CD4-positive, alpha-beta T cell (primary cell): ENCODE measurements around the gene AGMO. TPM values are rescaled to one million over a fixed set of nuclear protein-coding genes. Genes with fewer than 3 reads are reported as not detected.

ENCODE experiments used
- ATAC-seq: fragments of 200-7000 bp; cut with Tn5 transposase; one replicate; pipeline ENCODE4 v1.10.0; 2022; ENCODE audit warnings: mild to moderate bottlenecking; ENCODE audit not compliant: poor library complexity
- CTCF ChIA-PET: fragments of 350-600 bp; sonication (Branson Sonifier 250); formaldehyde crosslinking; loops from one replicate; lab custom pipeline; 2021; ENCODE audit warnings: antibody characterized with exemption, inconsistent platforms; lab: Charles Lee
- POLR2A ChIA-PET: fragments of 350-600 bp; sonication (Branson Sonifier 250); formaldehyde crosslinking; loops from one replicate; lab custom pipeline; 2021; ENCODE audit warnings: antibody characterized with exemption, inconsistent platforms; lab: Charles Lee
- DNase-seq, 14 experiments: peaks; one replicate each; pipeline ENCODE4 v3.0.0-alpha.2; 2013 to 2020; ENCODE audit warnings: mixed read lengths in 2 of 14
- H3K27ac ChIP-seq, 2 donors: one replicate each; pipeline versions ENCODE4 v1.5.1 to v1.7.0; 2013; ENCODE audit warnings: low read length in 2 of 2, low read depth in 1 of 2, mild to moderate bottlenecking in 1 of 2
- H3K27me3 ChIP-seq, 2 experiments: 1 replicate in 1 of 2; 2 replicates in 1 of 2; pipeline versions ENCODE4 v1.6.1 to v1.7.0; 2013; ENCODE audit warnings: low read length in 2 of 2, control low read depth in 1 of 2, mild to moderate bottlenecking in 1 of 2, moderate library complexity in 1 of 2; ENCODE audit not compliant: insufficient read depth in 2 of 2, control insufficient read depth in 1 of 2
- H3K36me3 ChIP-seq: one replicate; pipeline ENCODE4 v1.6.1; 2013; ENCODE audit warnings: low read length, control low read depth; ENCODE audit not compliant: insufficient read depth
- H3K4me1 ChIP-seq: one replicate; pipeline ENCODE4 v1.6.1; 2013; ENCODE audit warnings: low read length, control low read depth; ENCODE audit not compliant: insufficient read depth
- H3K4me3 ChIP-seq: one replicate; pipeline ENCODE4 v1.5.1; 2013; ENCODE audit warnings: mild to moderate bottlenecking, low read length, moderate library complexity
- H3K9me3 ChIP-seq, 2 experiments: 1 replicate in 1 of 2; 2 replicates in 1 of 2; pipeline versions ENCODE4 v1.6.1 to v1.7.0; 2013; ENCODE audit warnings: low read length in 2 of 2, mild to moderate bottlenecking in 2 of 2, control low read depth in 1 of 2, moderate library complexity in 1 of 2; ENCODE audit not compliant: control insufficient read depth in 1 of 2, insufficient read depth in 1 of 2
- H3K27ac Mint-ChIP-seq: one replicate; pipeline ENCODE4 v1.8.0; 2020; ENCODE audit warnings: mixed read lengths
- H3K27me3 Mint-ChIP-seq: one replicate; pipeline ENCODE4 v1.8.0; 2021; ENCODE audit warnings: mixed read lengths
- H3K36me3 Mint-ChIP-seq: one replicate; pipeline ENCODE4 v1.8.0; 2021; ENCODE audit warnings: low read depth, mixed read lengths
- H3K4me1 Mint-ChIP-seq: one replicate; pipeline ENCODE4 v1.8.0; 2021; ENCODE audit warnings: low read depth, mixed read lengths
- H3K4me3 Mint-ChIP-seq: one replicate; pipeline ENCODE4 v1.8.0; 2020; ENCODE audit warnings: mild to moderate bottlenecking, mixed read lengths
- H3K9me3 Mint-ChIP-seq: one replicate; pipeline ENCODE4 v1.8.0; 2020; ENCODE audit warnings: mixed read lengths
- CTCF ChIP-seq: fragments of 200-600 bp; IDR thresholded peaks from one replicate; pipeline ENCODE4 v1.8.0; 2022; ENCODE audit warnings: antibody characterized with exemption, mild to moderate bottlenecking
- intact Hi-C, 2 experiments: fragments of 100-400 bp; cut with DNase I in 1 of 2; cut with micrococcal nuclease in 1 of 2; formaldehyde crosslinking; loops; one replicate each; pipeline versions ENCODE4 v1.15.1 to v1.9.0; 2023 to 2025; cut with DNase I, micrococcal nuclease
- total RNA-seq, 174 experiments: library from RNA in 2 of 174; stranded (reverse) in 2 of 174; gene quantifications; one replicate each; pipeline ENCODE4 v1.2.3 and lab custom pipeline; 2021 to 2026

The AGMO gene
- total RNA-seq, 2 experiments from 2014 or later: not detected

- intact Hi-C loops: no loop called here
- Histone ChIP-seq H3K4me3 (no peak overlapping the region), H3K27ac (no peak overlapping the region), H3K27me3 (no peaks in the 10 kb centered on the region), H3K36me3 (no peaks in the 10 kb centered on the region), H3K9me3 (no peaks in the 10 kb centered on the region), H3K4me1 (no peaks in the 10 kb centered on the region)
- ATAC-seq: no peak
- Mint-ChIP-seq H3K4me3 (no peak overlapping the region), H3K9me3 (no peaks in the 10 kb centered on the region), H3K27ac (no peak overlapping the region), H3K4me1 (no peaks in the 10 kb centered on the region), H3K27me3 (no peaks in the 10 kb centered on the region), H3K36me3 (no peaks in the 10 kb centered on the region)
- TF ChIP-seq CTCF: no peak
- ChIA-PET POLR2A (no interaction called here), CTCF (no interaction called here)
- DNase-seq: no peak
These were observed 234.8 kb downstream of the AGMO start for GRCh38 chr7:15327001-15327400.

GRCh38 chr7:15326044-15326644, 235.7 kb downstream of the AGMO start:
- H3K36me3 ChIP-seq: no peaks in the 10 kb centered on the region
- no peak overlapping the region for H3K4me3 ChIP-seq
- H3K27ac ChIP-seq: no peak overlapping the region
- no peak for ATAC-seq
- no peak for TF ChIP-seq CTCF
- no peak for DNase-seq
- H3K9me3 ChIP-seq: no peaks in the 10 kb centered on the region
- H3K9me3 Mint-ChIP-seq: no peaks in the 10 kb centered on the region
- H3K27me3 ChIP-seq: no peaks in the 10 kb centered on the region
- H3K27ac Mint-ChIP-seq: no peak overlapping the region
- no peak overlapping the region for H3K4me3 Mint-ChIP-seq
- H3K4me1 Mint-ChIP-seq: no peaks in the 10 kb centered on the region
- H3K27me3 Mint-ChIP-seq: no peaks in the 10 kb centered on the region
- H3K4me1 ChIP-seq: no peaks in the 10 kb centered on the region
- CTCF ChIA-PET: no interaction called here
- H3K36me3 Mint-ChIP-seq: no peaks in the 10 kb centered on the region
- intact Hi-C loops: no loop called here
- POLR2A ChIA-PET: no interaction called here

GRCh38 chr7:15323550-15323949, 238.3 kb downstream of the AGMO start:
- Histone ChIP-seq H3K36me3 (no peaks in the 10 kb centered on the region), H3K4me1 (no peaks in the 10 kb centered on the region), H3K9me3 (no peaks in the 10 kb centered on the region), H3K27me3 (no peaks in the 10 kb centered on the region), H3K27ac (no peak overlapping the region), H3K4me3 (no peak overlapping the region)
- Mint-ChIP-seq H3K9me3 (no peaks in the 10 kb centered on the region), H3K4me3 (no peak overlapping the region), H3K36me3 (no peaks in the 10 kb centered on the region), H3K4me1 (no peaks in the 10 kb centered on the region), H3K27me3 (no peaks in the 10 kb centered on the region), H3K27ac (no peak overlapping the region)
- TF ChIP-seq CTCF: no peak
- intact Hi-C loops: no loop called here
- no peak for DNase-seq
- CTCF ChIA-PET: no interaction called here
- ATAC-seq: no peak
- POLR2A ChIA-PET: no interaction called here
